ENCODE measurements around the gene SP140.
"Not testable (repeated sequence)": the region's sequence is repeated elsewhere in the genome, so short reads cannot be mapped to it uniquely, and the experiment has no call there.

The SP140 gene
- total RNA-seq: 70.8 to 103 reads per million in 2 donors

DNA sequence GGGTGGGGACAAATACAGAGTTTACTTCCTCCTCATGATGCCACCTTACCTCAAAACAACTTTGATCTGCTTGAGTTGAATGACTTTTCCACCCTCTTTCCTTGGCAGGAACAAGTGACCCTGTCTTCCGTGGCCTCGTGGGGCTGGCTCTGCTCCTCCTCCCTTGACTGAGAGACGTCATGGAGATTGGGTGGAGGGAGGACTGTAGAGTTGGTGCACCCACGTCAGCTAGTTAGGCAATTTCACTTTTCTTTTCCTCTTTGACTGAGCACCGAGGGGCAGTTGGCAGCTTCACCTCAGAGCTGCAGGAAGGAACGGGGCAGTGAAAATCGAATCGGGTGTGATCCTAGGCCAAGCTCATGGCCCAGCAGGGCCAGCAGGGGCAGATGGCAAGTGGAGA lies at the start of gene SP140:
Gene SP140 (plus strand): TSS at position 251 of the 400 bp plus-strand sequence. CDS start 109 bp downstream, at position 360.
- peak; percentile 37 to 95 (median 71) for DNase-seq

DNA sequence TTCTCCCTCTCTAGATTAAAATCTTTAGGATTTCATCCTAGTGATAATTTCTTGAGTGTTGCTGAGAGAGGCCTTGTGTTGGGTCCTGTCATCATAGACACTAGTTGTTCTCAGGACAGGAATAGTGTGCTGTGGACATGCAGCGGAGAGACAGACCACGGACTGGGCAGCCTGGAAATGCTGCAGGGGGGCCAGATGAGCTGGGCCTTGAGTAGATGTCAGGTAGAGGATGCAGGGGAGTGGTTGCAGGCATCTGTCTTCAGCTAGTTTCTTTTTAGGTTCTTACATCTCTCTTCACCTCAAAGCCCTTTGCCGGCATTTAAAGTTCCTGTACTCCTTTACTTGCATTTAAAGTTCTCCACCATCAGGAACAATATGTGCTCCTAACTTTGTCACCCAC lies 48.5 kb upstream of the SP140 start:
- no peak for DNase-seq

DNA sequence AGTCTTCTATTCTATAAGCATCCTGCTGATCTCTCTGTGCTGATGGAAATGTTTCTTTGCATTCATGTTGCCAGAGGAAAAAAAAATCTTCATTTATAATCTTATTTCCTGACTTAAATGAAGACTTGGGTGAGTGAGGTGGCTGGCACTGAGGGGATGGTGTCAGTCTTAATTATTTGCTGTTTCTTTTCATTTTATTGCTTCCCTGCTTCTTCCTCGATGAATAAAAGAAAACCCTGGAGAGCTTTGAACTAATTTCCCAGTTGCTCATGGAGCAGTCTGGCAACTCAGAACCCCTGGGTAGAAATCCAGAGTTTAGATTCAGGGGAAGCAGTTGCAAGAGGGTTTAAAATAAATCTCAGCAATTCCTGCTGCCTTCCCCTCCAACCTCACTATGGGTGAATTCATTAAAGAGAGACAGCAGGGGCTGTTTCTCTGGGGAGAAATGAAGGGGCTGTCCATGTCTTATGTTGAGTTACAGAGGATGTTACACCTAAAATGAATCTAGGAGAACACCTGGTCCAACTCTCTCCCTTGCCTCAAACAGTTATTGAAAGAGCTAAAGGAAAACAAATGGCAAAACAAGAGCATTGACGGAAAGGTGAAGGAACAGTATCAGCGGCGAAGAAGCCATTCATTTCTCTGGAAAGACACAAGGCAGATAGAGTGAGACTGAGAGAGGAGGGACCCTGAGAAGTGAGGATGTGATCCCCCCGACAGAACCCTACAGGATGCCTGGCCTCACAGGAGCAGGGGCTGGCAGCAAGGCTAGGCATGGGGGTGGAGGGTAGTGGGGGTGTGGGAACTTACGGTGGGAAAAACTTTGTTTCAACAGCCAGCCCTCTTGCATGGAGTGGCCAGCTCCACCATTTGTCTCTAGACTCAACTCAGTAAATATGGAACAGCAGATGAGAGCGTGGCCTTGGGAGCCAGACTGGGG lies 46.7 kb upstream of the SP140 start:
- DNase-seq: no peak

DNA sequence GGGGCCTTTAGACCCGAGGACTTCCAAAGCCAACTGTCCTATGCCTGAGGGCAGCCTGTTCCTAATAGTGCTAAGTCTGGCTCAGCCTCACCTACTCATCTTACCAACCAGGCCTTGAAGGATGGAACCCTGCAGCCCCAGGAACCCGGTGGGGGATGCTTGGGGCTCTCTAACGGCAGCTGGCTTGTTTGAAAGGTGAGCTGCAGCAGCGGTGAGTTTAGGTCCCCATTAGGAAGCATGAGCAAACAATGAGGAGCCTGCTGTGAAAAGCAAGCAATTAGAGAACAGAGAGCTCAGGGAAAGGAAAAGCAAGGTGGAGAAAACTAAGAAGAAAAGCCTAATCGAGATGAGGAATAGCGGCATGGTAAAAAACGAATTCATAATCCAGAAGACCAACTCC lies 45.6 kb upstream of the SP140 start:
- DNase-seq: no peak

DNA sequence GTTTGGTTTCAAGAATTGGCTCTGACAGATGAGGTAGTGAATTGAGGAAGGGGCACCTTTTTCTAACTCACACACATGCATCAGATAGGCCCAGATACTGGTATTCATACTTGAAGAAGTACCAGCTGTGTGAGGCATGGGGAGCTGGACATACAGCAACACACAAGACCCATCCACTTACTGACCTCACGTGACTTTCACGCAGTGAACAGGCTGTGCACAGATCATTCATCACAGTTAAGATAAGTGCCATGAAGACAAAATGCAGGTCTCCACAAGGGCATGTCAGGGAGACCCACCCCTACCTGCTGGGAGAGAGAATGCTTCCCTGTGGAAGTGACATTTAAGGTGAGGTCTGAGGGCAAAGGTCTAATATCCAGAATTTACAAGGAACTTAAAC lies 44.3 kb upstream of the SP140 start:
- DNase-seq: no peak

DNA sequence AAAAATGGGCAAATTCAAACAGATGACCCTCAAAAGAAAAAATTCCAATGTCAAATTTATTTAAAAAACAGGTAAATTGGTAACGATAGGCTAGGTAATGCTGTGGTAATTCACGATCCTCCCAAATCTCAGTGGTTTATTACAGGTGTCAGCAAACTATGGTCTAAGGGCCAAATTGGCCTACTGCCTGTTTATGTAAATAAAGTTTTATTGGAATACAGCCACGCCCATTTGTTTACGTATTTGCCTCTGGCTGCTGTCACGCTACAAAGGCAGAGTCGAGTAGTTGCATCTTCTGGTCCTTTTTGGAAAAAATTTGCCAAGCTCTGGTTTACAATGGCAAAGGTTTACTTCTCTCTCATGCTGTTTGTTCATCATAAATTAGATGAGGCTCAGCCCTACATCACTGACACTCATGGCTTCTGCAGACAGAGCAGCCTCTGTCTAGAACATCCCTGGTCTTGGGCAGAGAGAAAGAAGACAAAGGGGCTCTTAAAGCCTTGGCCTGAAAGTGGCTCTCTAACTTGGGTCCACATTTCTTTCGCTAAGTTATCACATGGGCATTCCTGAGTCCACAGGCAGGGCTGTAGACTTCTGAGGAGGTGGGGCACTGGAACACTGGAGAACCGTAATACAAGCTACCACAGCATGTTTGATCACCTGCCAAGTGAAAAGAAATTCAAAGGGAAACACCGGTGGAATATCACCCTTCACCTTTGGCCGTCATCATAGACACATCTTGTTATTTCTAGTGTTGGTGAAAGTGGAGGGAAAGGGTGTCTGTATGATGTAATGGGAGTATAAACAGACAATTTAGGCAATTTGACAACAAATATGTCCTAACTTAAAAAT lies 40.6 kb upstream of the SP140 start:
- DNase-seq: no peak

DNA sequence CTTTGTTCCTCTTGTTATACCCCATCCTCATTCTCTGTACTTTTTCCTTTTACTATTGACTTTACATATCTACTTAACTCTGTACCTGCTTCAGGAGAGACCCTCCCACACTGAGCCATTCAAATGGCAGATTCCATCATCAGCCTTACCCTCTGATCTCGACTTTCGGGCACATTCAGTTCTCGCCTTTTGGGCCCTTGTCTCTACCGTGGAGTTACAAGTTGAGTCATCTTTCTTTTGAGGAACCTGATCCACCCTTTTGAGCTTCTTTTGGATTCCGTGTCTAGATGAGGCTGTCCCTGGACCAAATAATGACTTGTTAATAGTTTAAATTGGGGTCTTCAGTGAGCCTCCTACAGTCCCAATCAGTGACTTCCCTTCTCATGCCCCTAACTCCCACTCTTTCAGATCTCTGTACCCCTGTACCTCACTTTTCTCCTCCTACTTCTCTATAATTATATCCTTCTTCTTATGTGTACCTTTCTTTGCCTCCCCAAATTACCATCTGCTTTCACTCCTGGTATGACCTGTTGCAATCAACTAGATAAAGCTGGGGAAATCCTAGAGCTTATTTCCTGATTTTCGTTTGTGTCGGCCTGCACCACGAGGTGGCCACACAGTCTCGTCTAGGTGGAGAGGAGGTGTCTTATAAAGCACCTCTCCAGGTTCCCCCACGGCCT lies 23.0 kb upstream of the SP140 start:
- peak in 2 of 5 experiments; percentile 28 to 81 for DNase-seq

DNA sequence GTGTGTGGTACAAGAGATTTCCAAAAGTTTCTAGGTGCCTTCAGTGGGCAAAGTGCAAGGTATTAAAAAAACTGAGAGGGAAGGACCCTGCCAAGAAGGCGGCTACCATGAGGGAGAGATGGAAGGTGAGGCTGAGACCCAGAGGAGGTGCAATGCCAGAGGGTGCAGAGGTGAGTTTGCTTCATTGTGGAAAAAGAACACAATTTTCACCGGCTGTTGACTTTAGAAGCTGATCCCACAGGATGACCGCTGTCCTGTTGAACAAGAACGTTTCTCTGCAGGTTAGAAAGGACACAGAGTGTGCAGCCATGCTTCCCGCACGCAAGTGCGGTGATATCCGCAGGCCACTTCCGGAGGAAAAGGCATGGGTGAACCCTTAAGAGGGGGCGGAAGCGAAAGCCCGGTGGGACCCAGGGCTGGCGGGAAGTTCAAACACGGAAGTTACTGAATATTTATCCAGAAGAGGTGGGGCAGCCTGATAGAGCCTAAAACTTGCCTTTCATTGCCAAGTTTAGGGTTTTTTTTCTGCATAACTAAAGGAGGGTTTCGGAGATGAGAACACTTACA lies 22.3 kb upstream of the SP140 start:
- DNase-seq: peak in 2 of 5 experiments; percentile 13 to 87

DNA sequence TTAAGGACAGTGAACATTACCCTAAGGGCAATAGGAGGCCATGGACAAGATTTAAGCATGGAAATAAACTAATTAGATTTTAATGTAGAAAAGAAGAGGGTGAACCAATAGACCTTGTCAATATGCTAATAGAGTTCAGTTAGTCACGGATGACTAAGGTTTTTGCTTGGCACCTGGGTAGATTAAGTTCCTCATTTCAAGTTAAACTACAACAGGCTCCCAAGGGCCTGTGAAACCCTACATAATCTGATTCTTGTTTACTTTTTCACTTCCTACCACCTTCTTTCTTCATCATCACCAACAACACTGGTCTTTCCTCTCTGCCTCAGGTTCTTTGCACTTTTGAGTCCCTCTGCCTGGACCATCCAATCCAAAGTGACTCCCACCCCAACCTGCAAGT lies 20.5 kb upstream of the SP140 start:
- no peak for DNase-seq

DNA sequence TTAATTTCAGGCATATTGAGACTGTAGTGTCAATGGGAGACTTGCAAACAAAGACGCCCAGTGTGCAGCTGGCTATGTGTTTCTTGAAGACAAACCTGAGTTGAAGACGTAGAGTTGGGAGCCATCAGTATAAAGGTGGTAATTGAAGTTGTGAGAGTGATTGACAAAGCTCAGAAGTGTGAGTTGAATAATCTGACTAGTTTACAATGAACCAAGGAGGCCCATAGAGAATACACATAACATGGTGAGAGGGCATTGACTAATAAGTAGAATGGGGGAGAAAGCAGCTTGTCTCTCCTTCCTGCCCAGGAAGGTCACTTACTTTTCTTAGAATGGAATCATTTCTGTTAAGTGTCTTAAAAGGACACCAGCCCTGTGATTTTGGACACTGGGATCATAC lies 19.8 kb upstream of the SP140 start:
- peak in 1 of 5 experiments; percentile 44 for DNase-seq

DNA sequence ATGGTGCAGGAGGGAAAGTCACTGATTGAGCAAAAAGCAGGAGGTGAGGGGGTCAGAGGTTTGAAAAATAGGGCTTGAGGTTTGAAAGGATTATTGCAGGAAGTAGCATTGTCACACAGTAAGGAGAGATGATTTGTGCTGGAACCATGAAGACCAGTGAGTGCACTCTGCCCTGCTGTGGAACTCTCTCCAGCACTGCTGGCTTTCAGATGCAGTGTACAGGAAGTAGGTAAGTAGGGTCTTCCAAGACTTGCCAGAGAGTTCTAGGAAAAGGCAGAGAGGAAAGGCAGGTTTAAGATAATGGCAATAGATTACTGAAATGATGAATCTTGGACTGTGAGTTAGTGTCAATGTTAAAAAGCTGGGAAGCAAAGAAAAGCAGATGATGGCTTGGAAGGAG lies 17.0 kb upstream of the SP140 start:
- DNase-seq: no peak

DNA sequence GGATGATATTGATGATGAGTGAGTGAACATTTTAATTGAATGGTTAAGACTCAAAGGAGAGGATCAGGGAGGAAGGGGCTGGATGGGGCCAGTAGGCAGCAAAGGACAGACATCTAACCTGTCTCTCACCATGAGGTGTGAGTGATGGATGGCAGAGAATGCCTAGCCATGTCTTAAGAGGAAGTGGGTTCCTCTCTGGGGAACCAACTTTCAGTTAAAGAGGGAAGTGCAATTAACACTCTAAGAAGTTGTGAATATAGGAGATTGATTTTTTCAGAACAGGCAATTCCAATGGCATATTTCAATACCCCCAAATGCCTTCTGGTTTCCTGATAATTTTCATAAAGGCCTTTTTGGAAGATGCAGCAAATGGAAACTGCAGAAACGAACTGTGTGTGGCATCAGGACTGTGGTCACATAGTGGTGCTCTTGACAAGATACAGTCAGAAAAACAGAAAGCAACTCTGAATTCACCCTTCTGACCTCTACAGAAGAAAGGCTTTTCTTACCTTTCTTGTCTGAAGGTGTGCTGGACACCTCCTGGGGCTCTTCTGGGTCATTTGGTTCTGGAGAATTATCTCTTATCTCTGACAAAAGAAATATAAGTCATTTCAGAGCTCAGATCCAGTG lies 16.0 kb upstream of the SP140 start:
- DNase-seq: peak in 1 of 5 experiments; percentile 60

DNA sequence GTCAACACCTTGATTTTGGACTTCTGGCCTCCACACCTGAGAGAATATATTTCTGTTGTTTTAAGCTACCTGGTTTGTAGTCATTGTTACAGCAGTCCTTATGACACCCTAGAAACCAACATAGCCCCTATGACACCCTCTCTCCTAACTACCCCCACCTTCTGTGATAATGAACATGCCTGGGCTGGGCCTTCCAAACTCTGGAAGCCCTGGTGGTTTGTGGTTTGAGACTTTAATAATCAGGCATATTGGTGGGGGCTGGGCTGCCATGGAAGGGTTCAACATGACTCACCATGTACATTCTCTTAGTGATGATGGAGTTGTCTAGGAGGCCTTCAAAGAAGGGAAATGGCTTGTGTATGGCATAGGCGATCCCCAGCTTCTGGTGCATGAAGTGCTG lies 9.0 kb upstream of the SP140 start:
- peak in 1 of 5 experiments; percentile 66 for DNase-seq

DNA sequence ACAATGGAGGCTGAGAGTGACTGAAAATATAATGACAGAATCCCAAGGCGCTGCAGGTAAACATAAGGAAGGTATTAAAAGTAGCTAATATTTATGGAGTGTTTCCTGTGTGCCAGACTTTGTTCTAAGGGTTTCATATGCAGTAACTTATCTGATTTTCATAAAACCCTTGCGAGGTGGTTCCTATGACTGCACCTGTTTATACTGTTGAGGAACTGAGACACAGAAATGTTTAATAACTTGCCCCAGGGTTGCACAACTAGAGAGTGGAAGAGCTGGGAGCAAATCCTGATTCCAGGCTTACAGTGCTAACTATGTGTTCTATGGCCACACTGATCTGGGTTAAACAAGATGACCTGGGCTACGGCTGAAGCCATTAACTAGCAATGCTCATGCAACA lies 8.1 kb upstream of the SP140 start:
- no peak for DNase-seq

DNA sequence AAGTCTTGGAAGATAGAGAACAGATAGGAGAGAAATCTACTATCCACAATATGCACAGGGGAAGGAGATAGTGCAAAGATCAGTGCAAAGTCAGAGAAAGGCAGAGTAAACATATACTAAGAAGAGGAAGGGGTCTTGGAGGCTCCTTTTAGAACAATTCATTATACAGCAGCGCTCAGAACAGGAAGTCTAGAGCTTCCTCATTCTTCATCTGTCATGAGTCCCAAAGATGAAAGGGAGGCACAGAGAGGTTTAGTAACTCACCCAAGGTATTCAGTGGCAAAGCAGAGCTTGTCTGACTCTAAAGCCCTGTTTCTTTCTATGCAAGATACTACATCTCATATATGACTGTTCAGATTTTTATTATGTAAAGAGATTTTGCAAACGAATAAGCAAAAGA lies 7.1 kb upstream of the SP140 start:
- no peak for DNase-seq

DNA sequence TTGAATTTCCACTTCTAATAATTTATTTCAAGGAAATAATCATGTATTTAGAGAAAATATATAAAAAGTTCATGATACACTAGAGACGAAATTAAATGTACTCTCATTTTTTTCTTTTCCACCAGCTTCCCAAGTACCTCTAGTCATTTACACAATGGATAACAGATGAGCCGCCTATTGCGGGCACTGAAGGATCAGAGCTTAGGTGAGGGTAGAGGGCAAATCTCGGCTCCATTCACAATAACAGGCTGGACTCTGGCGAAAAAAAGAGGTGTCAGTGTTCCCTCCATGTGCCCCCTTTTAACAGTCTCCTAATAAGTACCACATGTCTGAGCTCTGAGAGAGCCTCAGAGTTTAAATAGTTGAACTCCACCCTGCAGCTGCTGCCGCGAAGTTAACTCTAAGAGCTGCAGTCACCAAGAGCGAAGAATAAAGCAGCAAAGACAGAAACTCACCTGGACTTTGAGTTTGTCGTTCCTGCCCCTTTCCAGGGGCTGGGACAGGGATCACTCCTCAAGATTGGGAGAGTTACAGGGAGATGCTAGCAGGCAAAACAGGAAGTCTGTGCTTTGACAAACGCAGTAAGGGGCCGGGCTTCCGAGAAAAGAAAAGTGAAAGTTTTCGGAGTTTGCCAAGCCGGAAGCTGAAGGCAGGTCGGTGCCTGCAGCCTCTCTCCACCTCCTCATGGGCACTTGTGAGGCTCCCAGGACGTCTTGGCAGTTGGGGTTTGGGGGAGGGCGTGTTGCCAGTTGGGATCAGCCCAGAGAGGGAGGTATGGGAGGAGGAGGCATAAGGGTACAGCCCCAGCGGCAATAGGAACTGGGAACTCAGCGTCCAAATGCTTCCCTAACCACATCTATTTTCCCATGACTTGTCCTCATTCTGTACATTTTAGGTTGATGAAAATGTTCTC lies 5.9 kb upstream of the SP140 start, which contains the start of gene SP110:
Gene SP110 (minus strand): TSS at position 566 of the 913 bp plus-strand sequence. CDS start 3,057 bp downstream, outside the sequence.
- DNase-seq: peak; percentile 31 to 91 (median 65)

DNA sequence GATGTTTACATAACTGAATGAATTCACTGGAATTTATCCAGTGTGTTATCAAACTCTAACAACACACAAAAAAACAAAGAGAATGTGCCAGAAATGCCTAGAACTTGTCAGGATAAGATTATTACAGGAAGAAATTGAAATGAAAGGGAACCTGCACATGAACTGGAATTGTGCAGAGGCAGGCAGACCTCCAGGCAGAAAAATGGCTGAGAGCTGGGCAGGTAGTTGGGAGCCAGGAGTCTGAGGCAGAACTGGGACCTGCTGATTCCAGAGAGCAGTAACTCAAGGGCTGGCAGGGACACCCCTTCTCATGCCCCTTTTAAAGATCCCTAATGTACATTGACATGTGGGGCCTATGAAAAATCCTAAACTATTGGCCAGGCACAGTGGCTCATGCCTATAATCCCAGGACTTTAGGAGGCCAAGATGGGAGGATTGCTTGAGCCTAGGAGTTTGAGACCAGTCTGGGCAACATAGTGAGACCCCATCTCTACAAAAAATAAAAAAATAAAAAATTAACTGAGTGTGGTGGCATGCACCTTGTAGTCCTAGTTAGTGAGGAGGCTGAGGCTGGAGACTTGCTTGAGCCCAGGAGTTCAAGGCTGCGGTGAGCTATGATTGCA lies 5.1 kb upstream of the SP140 start:
- DNase-seq: no peak

DNA sequence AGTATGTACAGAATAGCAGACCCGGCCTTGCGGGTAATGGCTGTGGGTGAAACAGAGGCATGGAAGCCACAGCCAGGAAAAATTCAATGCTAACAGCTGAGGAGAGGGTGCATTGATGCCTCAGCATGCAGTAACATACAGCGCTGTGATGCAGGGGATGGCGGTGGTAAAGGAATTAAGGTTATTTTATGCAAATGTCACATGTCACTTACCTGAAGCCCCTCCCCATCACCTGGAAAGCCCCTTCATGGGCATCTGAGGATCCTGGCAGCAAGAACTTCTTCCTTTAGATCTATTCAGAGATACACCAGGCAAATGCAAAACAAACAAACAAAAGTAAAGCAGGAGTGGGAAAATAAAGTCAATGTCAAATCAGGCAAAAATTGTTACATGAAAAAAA lies 4.0 kb upstream of the SP140 start:
- DNase-seq: no peak

DNA sequence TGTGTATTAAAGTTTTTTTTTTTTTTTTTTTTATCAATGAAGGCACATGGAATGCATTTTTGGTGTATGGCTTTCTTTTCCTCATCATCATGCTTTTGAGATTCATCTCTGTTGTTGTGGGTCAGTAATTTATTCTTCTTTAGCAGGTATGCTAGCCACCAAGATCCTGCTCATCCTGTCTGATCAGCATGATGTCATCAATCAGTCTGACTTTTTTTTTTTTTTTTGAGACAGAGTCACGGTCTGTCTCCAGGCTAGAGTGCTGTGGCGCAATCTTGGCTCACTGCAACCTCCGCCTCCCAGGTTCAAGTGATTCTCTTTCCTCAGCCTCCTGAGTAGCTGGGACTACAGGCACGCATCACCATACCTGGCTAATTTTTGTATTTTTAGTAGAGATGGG lies 2.7 kb upstream of the SP140 start:
- DNase-seq: not testable (repeated sequence)

DNA sequence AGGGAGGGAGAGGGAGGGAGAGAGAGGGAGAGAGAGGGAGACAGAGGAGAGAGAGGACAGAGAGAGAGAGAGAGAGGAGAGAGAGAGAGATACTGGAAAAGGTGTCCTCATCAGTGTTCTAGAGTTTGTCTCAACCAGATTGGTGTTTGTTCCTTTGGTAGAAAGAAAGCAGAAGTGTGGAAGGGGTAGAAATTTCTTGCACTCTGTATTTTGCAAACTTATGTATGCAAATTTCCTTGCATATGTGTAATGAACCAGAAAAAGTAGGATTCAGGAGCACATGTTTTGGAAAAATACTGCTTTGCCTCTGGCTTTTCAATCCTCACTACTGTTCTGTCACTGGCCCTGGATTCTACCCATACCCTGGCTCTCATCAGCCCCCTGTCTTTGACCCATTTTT lies 1.1 kb upstream of the SP140 start:
- DNase-seq: no peak
